LNCaP clone FGC (cell line): ENCODE data around the gene SMPD3.

Experiments
- DNase-seq: peaks from one replicate; pipeline ENCODE4 v3.0.0-alpha.2; 2011; ENCODE audit warnings: low read depth
- H3K4me3 ChIP-seq: 2 replicates; pipeline ENCODE4 v1.5.1; 2011; ENCODE audit warnings: mild to moderate bottlenecking, low read depth, low read length, control low read depth
- CTCF ChIP-seq: IDR thresholded peaks from 2 replicates; pipeline ENCODE4 v1.5.1; 2012; ENCODE audit warnings: mild to moderate bottlenecking; ENCODE audit not compliant: control insufficient read depth, insufficient read depth; ENCODE audit errors: extremely low read depth

The SMPD3 gene

GRCh38 chr16:68408967-68409366 lies 39.3 kb downstream of the SMPD3 start:
- TF ChIP-seq CTCF, result no peak
- no peak for DNase-seq
- H3K4me3 ChIP-seq, result no peak overlapping the region

GRCh38 chr16:68408428-68408827 lies 39.9 kb downstream of the SMPD3 start:
- TF ChIP-seq CTCF, result no peak
- no peak overlapping the region for H3K4me3 ChIP-seq
- no peak for DNase-seq

- TF ChIP-seq CTCF, result no peak; the same call in 1 of the 2 replicates
- H3K4me3 ChIP-seq, result peak overlapping the region; percentile 4
- DNase-seq, result peak; percentile 81
These were observed 41.7 kb downstream of the SMPD3 start for GRCh38 chr16:68406458-68407152.

GRCh38 chr16:68404736-68405345 lies 43.5 kb downstream of the SMPD3 start:
- no peak for DNase-seq
- no peak overlapping the region for H3K4me3 ChIP-seq
- no peak for TF ChIP-seq CTCF

GRCh38 chr16:68403704-68404103 lies 44.6 kb downstream of the SMPD3 start:
- no peak overlapping the region for H3K4me3 ChIP-seq
- no peak for DNase-seq
- TF ChIP-seq CTCF, result no peak

GRCh38 chr16:68403177-68403576 lies 45.1 kb downstream of the SMPD3 start:
- no peak overlapping the region for H3K4me3 ChIP-seq
- no peak for DNase-seq
- no peak for TF ChIP-seq CTCF

- no peak overlapping the region for H3K4me3 ChIP-seq
- no peak for DNase-seq
- TF ChIP-seq CTCF, result no peak
These were observed 45.6 kb downstream of the SMPD3 start for GRCh38 chr16:68402748-68403040.
